Measurements from ENCODE around the gene WBP1.
A peak's percentile ranks its signal among the peaks of the same experiment; 100 is the strongest.

The WBP1 gene

DNA sequence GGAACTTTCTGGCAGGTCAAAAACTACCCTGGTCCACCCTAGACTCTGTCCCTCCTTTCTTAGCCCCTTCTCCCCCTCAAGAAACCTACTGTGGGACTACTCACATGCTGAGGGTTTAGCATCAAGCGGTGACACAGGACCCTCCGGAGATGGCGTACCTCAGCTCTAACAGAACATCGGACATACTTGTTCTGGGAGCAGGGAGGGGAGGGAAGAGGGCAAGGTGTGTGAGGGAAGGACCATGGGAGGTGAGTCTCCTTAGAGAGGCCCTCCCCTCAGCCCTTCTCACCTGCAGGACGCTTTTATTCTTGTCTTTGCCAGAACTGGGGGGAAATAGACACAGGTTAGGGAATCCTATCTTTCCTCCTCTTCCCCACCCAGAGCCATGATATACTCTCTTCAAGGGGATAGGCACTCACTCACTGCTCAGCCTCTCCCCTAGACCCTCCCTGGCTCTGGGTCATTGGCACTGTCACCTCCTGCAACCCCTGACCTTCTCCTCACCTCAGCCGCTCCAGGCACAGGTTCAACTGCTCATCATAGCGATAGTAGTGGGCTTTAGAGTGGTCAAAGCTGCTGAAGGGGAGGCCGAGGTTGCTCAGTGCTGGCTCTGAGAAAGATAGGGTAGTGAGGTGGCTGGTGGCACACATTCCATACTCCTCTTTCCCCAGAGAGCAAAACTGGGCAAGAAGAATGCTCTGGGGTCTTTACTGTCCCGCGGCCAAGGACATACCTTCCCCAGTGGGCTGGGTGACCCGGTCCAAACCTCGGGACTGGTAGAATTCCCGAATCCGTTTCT is 47.4 kb downstream of the WBP1 start:
- DNase-seq = no peak

DNA sequence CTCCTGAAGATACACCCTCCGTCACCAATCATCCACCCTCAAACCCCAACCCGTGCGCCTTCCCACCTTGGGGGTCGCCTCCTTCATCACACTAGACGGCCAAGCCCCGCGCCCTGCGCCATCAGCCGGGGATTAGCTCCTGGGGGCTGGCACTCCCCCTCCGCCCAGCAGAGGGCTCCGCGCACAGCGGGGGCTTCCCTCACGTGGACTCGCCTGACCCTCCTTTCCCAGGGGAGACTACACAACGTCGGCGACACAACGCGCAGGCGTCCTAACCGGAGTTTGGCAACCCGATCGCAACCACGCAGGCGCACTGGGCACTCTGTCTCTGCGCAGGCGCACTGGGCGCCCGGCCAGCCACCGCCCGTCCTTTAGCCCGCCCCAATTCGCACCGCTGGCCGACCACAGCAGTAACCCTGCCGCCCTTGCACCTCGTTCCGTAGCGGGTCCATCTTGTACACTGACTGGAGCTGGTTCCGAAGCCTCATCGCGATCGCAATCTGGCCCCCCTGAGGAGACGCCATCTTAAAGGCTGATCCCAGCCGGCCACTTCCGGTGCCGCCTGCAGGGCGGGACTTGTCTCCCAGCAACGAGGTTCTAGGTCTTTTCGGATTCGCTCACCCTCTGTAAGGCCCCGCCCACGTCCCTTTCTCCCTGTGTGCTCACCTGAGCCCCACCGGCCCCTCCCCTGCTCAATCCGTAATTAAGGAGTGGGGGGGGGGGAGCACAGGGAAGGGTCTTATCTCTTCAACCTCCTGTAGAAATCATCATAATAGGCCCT is 49.1 kb downstream of the WBP1 start, which contains the start of gene PCGF1:
TSS of gene PCGF1 (minus strand) at position 551 of the 781 bp plus-strand sequence. CDS start at position 524, 27 bp downstream.
- peak; percentile 97 for DNase-seq

DNA sequence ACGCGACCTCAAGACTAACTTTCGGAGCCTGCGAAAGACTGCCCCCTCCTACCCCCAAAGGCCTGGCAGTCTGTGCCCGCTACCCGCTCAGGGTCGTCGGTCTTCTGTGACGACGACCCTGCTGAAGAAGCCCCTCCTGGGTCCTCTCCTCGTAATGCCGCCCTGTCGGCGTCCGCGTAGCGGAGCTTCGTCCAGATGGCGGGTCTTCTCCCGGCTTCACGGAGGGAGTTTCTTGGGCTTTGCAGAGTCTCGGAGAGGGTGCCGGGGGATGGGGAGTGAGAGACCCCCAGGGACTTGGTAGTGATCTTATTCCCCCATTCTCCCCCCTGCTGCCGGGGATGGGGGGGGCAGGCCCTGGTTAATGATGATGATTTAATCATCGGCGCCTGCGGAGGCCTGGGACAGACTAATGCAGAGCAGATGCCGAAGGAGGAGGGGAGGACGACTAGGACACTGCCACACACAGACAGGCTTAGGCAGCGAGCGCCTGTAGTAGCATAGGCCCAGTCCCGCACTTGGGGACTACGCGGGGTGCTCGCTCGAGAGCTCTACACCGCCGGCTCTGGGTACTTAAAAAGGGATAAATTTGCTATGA is 49.8 kb downstream of the WBP1 start:
- no peak for DNase-seq

DNA sequence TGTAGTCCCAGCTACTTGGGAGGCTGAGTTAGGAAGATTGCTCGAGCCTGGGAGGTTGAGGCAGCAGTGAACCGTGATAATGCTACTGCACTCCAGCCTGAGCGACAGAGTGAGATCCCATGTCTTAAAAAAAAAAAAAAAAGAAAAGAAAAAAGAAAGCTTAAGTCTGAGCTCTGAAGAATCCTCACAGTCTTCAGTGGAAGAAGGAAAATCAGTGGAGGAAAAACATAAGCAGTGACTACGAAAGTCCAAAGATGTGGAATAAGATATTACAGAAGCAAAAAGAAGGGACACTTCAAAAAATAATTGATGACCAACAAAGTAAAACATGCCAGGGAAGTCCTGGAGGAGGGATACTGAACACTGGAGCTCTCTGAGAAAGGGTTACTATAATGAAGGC is 52.0 kb downstream of the WBP1 start:
- DNase-seq = no peak
